Measurements from ENCODE around the gene NOTCH3. TPM values are rescaled to one million over a fixed set of nuclear protein-coding genes. Genes with fewer than 3 reads are reported as not detected.

NOTCH3 gene
- total RNA-seq, 2 experiments from 2014 or later: not detected

- no peak overlapping the region for H3K27ac Mint-ChIP-seq
- intact Hi-C loops (cut with micrococcal nuclease): no loop called here
- DNase-seq: no peak
- peaks cover 3% of the 10 kb centered on the region for H3K36me3 Mint-ChIP-seq (ENCODE audit: low read depth)
- peaks cover 11% of the 10 kb centered on the region for H3K9me3 Mint-ChIP-seq
- no peaks in the 10 kb centered on the region for H3K4me1 Mint-ChIP-seq (ENCODE audit: low read depth)
- no peaks in the 10 kb centered on the region for H3K27me3 Mint-ChIP-seq (ENCODE audit: low read depth)
- H3K4me3 Mint-ChIP-seq: no peak overlapping the region
- CTCF ChIA-PET: interaction anchor here (0.5 to 1.3 kb wide), 2 partner anchors 22 to 33 kb away, joined by 3 to 4 read pairs; no protein-coding TSS in a partner anchor
Measured at GRCh38 chr19:15136234-15136954, 64.4 kb downstream of the NOTCH3 start.

- intact Hi-C loops (cut with micrococcal nuclease): loop anchor here (5.0 to 10.0 kb wide), 3 partner anchors 205 to 1947 kb away; partner anchors contain the start of genes BRD4, HAUS8 and MYO9B
- H3K27me3 Mint-ChIP-seq (ENCODE audit: low read depth): no peaks in the 10 kb centered on the region
- peak; percentile 54 for DNase-seq
- no peaks in the 10 kb centered on the region for H3K36me3 Mint-ChIP-seq (ENCODE audit: low read depth)
- H3K9me3 Mint-ChIP-seq: no peaks in the 10 kb centered on the region
- CTCF ChIA-PET: interaction anchor here (0.6 kb wide), 1 partner anchor 9 kb away, joined by 3 read pairs; no protein-coding TSS in a partner anchor
- H3K4me3 Mint-ChIP-seq: no peak overlapping the region
- peak overlapping the region; percentile 59 for H3K27ac Mint-ChIP-seq
- H3K4me1 Mint-ChIP-seq (ENCODE audit: low read depth): peaks cover 21% of the 10 kb centered on the region
Measured at GRCh38 chr19:15129856-15130585, 70.8 kb downstream of the NOTCH3 start.

GRCh38 chr19:15128162-15128770, 72.5 kb downstream of the NOTCH3 start:
- H3K4me1 Mint-ChIP-seq (ENCODE audit: low read depth): peaks cover 31% of the 10 kb centered on the region
- CTCF ChIA-PET: interaction anchor here (0.6 to 0.7 kb wide), 2 partner anchors 122 to 264 kb away, joined by 3 read pairs; no protein-coding TSS in a partner anchor
- H3K36me3 Mint-ChIP-seq (ENCODE audit: low read depth): no peaks in the 10 kb centered on the region
- no peak overlapping the region for H3K4me3 Mint-ChIP-seq
- no peak overlapping the region for H3K27ac Mint-ChIP-seq
- no peaks in the 10 kb centered on the region for H3K27me3 Mint-ChIP-seq (ENCODE audit: low read depth)
- intact Hi-C loops (cut with micrococcal nuclease): loop anchor here (5.0 to 10.0 kb wide), 3 partner anchors 207 to 1949 kb away; partner anchors contain the start of genes BRD4, HAUS8 and MYO9B
- DNase-seq: no peak
- H3K9me3 Mint-ChIP-seq: no peaks in the 10 kb centered on the region

DNA sequence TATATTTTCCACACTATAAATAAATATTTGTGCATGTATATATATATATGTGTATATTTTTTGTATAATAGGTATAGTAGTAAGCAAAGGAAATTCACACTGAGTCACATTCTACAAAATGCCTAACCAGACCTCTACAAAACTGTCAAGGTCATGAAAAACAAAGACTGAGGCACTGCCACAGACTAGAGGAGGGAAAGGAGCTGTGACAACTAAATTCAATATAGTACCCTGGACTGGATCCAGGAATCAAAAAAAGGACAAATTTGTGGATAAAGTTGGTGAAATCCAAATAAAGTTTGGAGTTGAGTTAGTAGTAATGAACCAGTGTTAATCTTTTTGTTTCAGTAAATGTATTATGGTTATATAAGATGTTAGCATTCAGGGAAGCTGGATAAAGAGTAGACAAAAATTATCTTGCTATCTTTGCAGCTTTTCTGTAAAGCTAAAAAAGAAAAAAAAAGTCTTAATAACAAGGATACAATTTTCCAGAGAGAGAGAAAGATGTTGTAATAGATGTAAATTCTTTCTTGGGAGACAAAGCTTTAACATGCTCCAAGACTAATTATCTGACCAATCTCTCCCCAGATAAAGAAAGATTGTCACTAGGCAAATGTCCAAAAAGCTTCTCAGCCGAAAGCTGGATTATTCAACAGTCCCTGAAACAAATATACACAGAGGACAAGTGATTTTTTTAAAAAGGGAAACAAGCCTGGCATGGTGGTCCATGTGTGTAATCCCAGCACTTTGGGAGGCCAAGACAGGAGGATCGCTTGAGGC, 74.5 kb downstream of the NOTCH3 start:
- CTCF ChIA-PET: interaction anchor here (0.6 to 1.2 kb wide), 5 partner anchors 23 to 35 kb away, joined by 3 to 5 read pairs (median 3); no protein-coding TSS in a partner anchor
- peaks cover 5% of the 10 kb centered on the region for H3K36me3 Mint-ChIP-seq (ENCODE audit: low read depth)
- no peak for DNase-seq
- intact Hi-C loops (cut with micrococcal nuclease): loop anchor here (5.0 to 10.0 kb wide), 3 partner anchors 208 to 1951 kb away; partner anchors contain the start of genes BRD4, HAUS8 and MYO9B
- H3K27ac Mint-ChIP-seq: peak overlapping the region; percentile 13
- H3K4me1 Mint-ChIP-seq (ENCODE audit: low read depth): peaks cover 33% of the 10 kb centered on the region
- no peaks in the 10 kb centered on the region for H3K27me3 Mint-ChIP-seq (ENCODE audit: low read depth)
- H3K9me3 Mint-ChIP-seq: no peaks in the 10 kb centered on the region
- H3K4me3 Mint-ChIP-seq: peak overlapping the region; percentile 21

DNA sequence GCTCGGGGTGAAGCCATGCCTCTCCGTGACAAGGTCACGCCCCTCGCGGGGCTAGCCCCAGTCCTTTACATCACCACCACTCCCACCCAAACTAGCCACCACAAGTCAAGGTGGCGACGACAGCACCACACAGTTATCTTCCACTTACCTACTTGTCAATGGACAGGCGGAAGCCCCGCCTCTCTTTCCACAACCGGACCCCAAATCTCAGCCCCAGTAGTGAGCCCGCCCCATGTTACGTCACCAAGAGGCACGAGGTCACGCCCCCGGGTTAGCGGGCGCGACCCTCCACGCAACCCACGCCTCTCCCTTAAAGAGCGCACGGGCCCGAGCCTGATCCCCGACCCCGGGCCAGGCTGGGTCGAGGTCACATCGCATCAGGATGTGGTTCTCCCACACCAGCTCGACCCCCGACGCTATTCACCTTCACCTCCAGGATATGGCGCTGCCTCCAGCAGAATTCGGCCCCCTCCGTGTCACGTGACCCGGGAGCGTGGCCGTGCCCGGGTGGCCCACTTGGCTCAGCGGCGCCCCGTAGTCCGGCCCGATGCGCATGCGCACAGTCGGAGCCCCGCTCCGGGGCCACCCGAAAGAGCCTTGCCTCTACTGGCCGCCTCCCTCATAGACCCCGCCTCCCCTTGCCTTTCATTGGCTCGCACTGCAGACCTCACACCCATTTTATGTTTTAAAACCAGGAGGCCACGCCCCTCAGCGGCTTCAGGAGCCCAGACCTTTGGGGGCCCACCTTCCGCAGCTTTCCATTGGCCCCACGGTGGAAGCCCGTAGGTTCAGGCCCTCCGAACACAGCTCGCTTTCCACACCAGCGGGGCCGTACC, 75.3 kb downstream of the NOTCH3 start:
- Mint-ChIP-seq H3K36me3 (ENCODE audit: low read depth) (peaks cover 14% of the 10 kb centered on the region), H3K4me3 (peak overlapping the region; percentile 88), H3K4me1 (ENCODE audit: low read depth) (peaks cover 31% of the 10 kb centered on the region), H3K27ac (peak overlapping the region; percentile 94), H3K27me3 (ENCODE audit: low read depth) (no peaks in the 10 kb centered on the region), H3K9me3 (no peaks in the 10 kb centered on the region)
- CTCF ChIA-PET: interaction anchor here (0.6 to 1.2 kb wide), 4 partner anchors 24 to 245 kb away, joined by 3 to 4 read pairs (median 4); no protein-coding TSS in a partner anchor
- intact Hi-C loops (cut with micrococcal nuclease): loop anchor here (1.0 to 10.0 kb wide), 6 partner anchors 209 to 1952 kb away; partner anchors contain the start of genes AKAP8, AP1M1, BRD4 and HAUS8
- peak; percentile 99 for DNase-seq

DNA sequence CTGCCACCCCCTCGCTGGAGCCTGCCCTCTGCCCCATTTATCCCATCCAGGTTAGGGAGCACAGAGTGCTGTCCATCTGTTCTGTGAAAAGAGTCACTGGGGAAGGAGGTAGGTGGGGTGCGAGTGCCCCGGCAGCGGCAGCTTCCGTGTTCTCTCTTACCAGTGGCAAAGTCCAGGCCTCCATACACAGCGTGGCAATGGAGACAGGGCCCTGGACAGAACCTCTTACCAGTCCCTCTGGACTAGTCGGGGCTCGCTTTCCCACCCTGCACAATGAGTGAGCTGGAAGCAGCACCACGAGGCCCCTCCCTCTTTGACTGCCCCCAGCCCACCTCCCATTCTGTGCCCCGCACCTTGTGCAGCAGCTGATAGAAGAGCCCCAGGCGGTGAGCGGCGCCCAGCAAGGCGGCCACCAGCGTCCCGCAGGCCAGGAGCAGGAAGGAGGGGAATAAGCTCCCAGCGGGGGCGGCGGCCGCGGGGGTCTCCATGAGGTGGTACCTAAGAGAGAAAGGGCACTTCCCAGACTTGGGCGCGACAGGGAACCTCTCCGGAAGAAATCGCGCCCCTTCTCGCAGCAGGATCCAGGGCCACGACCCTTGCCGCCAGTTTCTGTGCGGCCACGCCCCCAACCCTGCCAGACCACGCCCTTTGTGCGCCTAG, 76.1 kb downstream of the NOTCH3 start:
- peak; percentile 22 for DNase-seq
- H3K4me3 Mint-ChIP-seq: peak overlapping the region; percentile 88
- H3K9me3 Mint-ChIP-seq: no peaks in the 10 kb centered on the region
- H3K4me1 Mint-ChIP-seq (ENCODE audit: low read depth): peaks cover 23% of the 10 kb centered on the region
- H3K36me3 Mint-ChIP-seq (ENCODE audit: low read depth): peaks cover 15% of the 10 kb centered on the region
- CTCF ChIA-PET: interaction anchor here (0.6 to 1.3 kb wide), 3 partner anchors 23 to 25 kb away, joined by 3 to 5 read pairs (median 3); no protein-coding TSS in a partner anchor
- peak overlapping the region; percentile 94 for H3K27ac Mint-ChIP-seq
- intact Hi-C loops (cut with micrococcal nuclease): loop anchor here (1.0 to 10.0 kb wide), 6 partner anchors 210 to 1953 kb away; partner anchors contain the start of genes AKAP8, AP1M1, BRD4 and HAUS8
- no peaks in the 10 kb centered on the region for H3K27me3 Mint-ChIP-seq (ENCODE audit: low read depth)

- H3K36me3 Mint-ChIP-seq (ENCODE audit: low read depth): peaks cover 21% of the 10 kb centered on the region
- DNase-seq: no peak
- H3K4me1 Mint-ChIP-seq (ENCODE audit: low read depth): peaks cover 17% of the 10 kb centered on the region
- CTCF ChIA-PET: interaction anchor here (0.6 to 1.3 kb wide), 4 partner anchors 23 to 32 kb away, joined by 3 to 5 read pairs (median 3); no protein-coding TSS in a partner anchor
- no peaks in the 10 kb centered on the region for H3K27me3 Mint-ChIP-seq (ENCODE audit: low read depth)
- H3K27ac Mint-ChIP-seq: no peak overlapping the region
- peak overlapping the region; percentile 88 for H3K4me3 Mint-ChIP-seq
- no peaks in the 10 kb centered on the region for H3K9me3 Mint-ChIP-seq
- intact Hi-C loops (cut with micrococcal nuclease): loop anchor here (2.0 to 10.0 kb wide), 4 partner anchors 211 to 1073 kb away; partner anchors contain the start of genes AKAP8, AP1M1 and BRD4
Measured at GRCh38 chr19:15123900-15124299, 76.9 kb downstream of the NOTCH3 start.

GRCh38 chr19:15123031-15123890, 77.5 kb downstream of the NOTCH3 start:
- CTCF ChIA-PET: interaction anchor here (1.3 kb wide), 2 partner anchors 22 to 27 kb away, joined by 3 to 5 read pairs; no protein-coding TSS in a partner anchor
- no peaks in the 10 kb centered on the region for H3K9me3 Mint-ChIP-seq
- peaks cover 27% of the 10 kb centered on the region for H3K36me3 Mint-ChIP-seq (ENCODE audit: low read depth)
- H3K4me1 Mint-ChIP-seq (ENCODE audit: low read depth): peaks cover 16% of the 10 kb centered on the region
- H3K4me3 Mint-ChIP-seq: no peak overlapping the region
- no peak for DNase-seq
- intact Hi-C loops (cut with micrococcal nuclease): loop anchor here (10.0 kb wide), 2 partner anchors 212 to 712 kb away; partner anchors contain the start of gene BRD4
- H3K27ac Mint-ChIP-seq: no peak overlapping the region
- no peaks in the 10 kb centered on the region for H3K27me3 Mint-ChIP-seq (ENCODE audit: low read depth)

DNA sequence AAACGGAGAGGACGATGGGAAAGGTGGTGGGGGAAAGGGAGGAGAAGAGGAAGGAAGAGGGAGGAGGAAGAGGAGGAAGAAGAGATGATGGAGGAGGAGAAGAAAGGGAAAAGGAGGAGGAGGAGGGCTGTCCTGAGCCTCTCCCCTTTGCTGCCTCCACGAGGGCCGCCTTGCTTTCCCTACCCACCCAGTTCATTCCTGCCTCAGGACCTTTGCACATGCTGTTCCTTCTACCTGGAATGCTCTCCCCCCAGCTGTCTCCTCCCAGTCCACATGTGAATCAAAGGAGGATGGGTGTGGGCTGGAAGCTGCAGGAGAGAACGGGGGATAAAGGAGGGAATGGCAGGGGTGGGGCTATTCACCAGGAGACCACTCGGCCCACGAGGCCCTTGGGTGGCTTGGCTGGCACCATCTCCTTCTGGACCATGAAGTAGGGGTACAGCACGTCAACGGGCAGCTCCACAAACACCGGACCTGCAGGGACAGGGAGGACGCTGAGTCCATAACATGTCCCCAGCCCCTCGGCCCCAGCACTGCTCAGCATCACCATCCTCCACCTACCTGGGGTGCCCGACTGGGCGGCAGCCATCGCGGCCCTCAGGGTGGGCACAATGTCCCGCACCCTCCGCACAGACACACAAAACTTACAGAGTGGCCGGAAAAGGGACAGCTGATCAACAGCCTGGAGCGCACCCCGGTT, 78.3 kb downstream of the NOTCH3 start:
- peaks cover 31% of the 10 kb centered on the region for H3K36me3 Mint-ChIP-seq (ENCODE audit: low read depth)
- H3K4me3 Mint-ChIP-seq: no peak overlapping the region
- H3K27me3 Mint-ChIP-seq (ENCODE audit: low read depth): no peaks in the 10 kb centered on the region
- no peak for DNase-seq
- CTCF ChIA-PET: interaction anchor here (0.7 kb wide), 1 partner anchor 29 kb away, joined by 5 read pairs; no protein-coding TSS in a partner anchor
- no peaks in the 10 kb centered on the region for H3K9me3 Mint-ChIP-seq
- H3K4me1 Mint-ChIP-seq (ENCODE audit: low read depth): peaks cover 16% of the 10 kb centered on the region
- no peak overlapping the region for H3K27ac Mint-ChIP-seq
- intact Hi-C loops (cut with micrococcal nuclease): loop anchor here (10.0 kb wide), 2 partner anchors 212 to 712 kb away; partner anchors contain the start of gene BRD4

All from activated naive CD4-positive, alpha-beta T cell treated with anti-CD3 and anti-CD28 coated beads for 36 hours (primary cell).